ENCODE measurements around the gene ECSIT.
A peak's percentile ranks its signal among the peaks of the same experiment; 100 is the strongest.
"Not testable (repeated sequence)": the region's sequence is repeated elsewhere in the genome, so short reads cannot be mapped to it uniquely, and the experiment has no call there.

ECSIT gene, protein sequence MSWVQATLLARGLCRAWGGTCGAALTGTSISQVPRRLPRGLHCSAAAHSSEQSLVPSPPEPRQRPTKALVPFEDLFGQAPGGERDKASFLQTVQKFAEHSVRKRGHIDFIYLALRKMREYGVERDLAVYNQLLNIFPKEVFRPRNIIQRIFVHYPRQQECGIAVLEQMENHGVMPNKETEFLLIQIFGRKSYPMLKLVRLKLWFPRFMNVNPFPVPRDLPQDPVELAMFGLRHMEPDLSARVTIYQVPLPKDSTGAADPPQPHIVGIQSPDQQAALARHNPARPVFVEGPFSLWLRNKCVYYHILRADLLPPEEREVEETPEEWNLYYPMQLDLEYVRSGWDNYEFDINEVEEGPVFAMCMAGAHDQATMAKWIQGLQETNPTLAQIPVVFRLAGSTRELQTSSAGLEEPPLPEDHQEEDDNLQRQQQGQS

DNA sequence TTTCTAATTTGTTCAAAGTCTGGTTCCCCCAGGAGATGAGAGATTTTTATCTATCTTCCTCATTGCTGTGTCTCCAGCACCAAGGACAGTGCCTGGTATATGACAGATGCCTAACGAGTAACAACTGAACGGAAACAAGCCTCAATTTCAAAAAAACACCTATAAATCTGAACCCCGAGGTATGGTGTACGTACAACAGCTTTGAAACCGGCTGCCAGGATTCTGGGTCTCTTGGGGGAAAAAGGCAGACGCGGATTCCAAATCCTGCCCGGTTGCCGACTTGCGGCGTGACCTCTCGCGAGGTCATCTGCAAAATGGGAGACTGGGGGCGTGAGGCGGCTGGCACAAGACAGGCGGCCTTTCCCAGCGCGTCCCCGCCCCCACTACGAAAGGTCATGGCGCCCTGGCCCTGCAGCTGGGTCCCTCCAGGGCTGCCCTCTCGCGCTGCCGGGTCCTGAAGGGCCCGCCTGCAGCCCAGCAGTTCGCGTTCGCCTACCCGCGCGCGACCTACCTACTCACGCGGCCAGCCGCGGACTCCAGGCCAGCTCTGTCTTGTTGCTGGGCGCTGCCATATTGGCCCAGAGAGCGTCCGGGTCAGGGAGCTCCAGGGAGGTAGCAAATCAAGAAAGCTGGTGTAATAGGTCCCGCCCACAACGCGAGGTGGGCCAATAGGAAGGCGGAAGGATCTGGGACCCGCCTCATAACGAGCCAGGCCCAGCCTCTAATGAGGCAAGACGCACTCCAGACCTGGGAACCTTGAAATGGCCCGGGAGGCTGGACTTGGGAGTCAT is at the start of gene ECSIT:
ECSIT (minus strand) TSS at position 584 of the 791 bp plus-strand sequence. CDS start 9,964 bp downstream, outside the sequence.
- peak; percentile 89 to 99 (median 98) for DNase-seq

DNA sequence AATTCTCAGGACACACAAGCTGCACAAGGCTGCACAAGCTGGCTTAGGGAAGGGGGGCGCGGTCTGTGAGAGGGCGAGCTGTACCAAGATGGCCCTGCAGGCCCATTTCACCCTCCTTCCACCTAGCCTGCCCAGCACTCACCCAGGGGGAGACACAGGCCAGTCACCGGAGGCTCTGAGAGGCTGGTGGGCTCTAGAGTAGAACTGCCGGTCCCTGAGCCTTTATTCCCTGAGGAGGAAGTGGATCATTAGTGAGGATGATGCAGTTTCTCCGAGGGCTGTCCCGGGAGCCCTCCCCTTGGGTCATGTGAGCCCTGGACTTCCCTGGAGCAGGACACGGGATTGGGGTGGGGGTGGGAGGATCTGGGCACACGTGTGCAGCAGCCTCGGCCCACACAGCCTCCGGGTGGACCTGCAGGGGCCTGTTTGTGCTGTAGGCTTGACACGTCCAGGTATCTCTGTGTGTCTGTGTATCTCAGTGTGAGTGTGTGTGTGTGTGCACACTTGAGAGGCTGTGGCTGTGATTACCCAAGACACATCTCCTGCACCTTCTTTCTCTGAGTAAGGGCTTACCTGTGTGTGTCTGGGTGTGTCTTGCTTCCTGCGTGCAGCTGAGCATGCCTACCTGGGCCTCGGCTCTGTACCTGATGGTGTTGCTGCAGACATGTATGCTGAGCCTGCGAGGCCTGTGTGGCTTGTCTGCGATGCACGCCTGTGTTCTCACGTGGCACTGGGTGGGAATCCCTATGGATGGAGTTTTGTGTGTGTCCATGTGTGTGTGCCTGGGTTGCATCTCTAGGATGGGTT is 48.7 kb upstream of the ECSIT start, which contains the start of gene ACP5:
ACP5 (minus strand) TSS at position 195 of the 807 bp plus-strand sequence. CDS start 328 bp downstream, outside the sequence.
- no peak for DNase-seq

DNA sequence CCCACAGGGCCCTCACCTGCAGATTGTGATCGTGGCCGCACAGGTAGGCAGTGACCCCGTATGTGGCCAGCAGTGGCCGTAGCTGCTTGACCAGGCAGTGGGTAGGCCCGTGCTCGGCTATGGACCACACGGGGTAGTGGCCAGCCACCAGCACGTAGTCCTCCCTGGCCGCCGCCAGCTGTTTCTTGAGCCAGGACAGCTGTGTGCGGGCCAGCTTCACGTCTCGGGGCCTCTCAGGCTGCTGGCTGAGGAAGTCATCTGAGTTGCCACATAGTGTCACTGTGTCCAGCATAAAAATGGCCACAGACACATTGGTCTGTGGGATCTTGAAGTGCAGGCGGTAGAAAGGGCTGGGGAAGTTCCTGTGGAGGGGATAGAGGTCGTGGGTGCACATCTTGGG is 47.3 kb upstream of the ECSIT start:
- DNase-seq, result no peak

DNA sequence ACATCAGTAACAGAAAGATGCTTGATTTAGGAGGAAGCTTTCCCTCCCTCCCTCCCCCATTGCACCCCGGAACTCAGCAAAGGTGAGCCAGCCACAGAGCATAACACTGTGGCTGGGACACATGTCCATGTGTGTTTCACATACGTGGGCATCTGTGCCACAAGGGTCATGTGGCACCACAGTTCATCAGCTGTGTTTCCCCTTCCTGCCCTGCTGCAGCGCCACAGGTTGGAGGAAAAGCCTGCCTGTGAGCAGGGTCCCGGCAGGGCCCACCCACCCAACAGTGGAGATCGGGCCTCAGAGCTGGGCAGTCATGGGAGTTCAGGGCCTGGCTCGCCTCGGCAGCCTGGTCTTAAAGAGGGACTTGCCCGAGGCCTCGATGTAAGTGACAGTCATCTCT is 45.8 kb upstream of the ECSIT start:
- no peak for DNase-seq

DNA sequence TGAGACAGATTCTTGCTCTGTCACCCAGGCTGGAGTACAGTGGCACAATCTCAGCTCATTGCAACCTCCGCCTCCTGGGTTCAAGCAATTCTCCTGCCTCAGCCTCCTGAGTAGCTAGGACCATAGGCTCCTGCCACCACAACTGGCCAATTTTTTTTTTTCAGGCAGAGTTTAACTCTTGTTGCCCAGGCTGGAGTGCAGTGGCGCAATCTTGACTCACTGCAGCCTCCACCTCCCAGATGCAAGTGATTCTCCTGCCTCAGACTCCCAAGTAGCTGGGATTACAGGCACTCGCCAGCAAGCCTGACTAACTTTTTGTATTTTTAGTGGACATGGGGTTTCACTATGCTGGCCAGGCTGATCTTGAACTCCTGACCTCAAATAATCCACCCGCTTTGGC is 44.8 kb upstream of the ECSIT start:
- not testable (repeated sequence) for DNase-seq

DNA sequence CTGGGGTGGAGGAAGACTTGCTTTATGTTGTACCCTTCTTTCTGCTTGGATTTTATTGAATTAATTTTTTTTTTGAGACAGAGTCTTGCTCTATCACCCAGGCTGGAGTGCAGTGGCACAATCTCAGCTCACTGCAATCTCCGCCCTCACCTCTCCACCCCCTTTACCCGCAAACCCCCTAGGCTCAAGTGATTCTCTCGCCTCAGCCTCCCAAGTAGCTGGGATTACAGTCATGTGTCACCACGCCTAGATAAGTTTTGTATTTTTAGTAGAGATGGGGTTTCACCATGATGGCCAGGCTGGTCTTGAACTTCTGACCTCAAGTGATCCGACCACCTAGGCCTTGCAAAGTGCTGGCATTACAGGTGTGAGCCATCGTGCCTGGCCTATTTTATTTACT is 44.4 kb upstream of the ECSIT start:
- not testable (repeated sequence) for DNase-seq

DNA sequence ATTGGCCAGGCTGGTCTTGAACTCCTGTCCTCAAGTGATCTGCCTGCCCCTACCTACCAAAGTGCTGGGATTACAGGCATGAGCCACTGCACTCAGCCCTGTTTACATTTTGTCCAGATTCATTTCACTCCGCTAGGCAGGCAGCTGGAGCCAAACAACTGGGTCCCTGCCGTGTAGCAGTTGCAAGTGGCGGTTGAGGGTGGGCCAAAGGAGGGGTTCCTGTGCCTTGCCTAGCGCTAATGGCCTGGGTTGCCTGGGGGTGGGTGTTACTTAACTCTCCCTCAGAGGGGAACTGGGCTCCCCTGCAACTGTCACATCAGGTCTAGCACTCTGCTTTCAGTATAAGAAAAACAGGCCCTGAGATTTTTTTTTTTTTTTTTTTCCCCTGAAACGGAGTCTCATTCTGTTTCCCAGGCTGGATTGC is 41.1 kb upstream of the ECSIT start:
- peak in 1 of 3 experiments; percentile 50 for DNase-seq

DNA sequence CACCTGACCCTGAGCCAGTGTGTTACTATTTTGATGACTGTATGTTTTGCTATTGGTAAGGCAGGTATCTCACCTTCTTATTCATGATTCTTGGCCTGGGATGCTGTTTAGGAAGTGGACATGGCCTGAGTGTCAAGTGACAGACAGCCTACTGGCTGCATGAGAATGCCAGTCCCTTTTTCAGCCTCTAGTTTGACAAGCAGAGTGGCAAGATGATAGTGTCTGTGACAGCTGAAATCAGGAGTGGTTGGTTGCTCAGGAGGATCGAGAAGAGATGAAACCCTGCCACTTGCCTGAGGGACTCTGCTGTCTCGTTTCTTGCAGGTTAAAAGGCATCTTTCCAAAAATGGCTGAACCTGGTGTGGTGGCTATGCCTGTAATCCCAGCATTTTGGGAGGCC is 37.2 kb upstream of the ECSIT start:
- DNase-seq, result no peak

DNA sequence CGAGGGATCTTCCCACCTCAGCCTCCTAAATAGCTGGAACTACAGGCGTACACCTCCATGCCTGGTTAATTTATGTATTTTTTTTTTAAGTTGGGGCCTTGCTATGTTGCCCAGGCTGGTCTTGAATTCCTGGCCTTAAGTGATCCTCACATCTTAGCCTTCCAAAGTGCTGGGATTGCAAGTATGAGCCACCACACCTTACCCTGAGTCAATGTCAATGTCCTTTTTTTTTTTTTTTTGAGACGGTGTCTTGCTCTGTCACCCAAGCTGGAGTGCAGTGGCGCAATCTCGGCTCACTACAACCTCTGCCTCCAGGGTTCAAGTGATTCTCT is 36.7 kb upstream of the ECSIT start:
- DNase-seq, result not testable (repeated sequence)

DNA sequence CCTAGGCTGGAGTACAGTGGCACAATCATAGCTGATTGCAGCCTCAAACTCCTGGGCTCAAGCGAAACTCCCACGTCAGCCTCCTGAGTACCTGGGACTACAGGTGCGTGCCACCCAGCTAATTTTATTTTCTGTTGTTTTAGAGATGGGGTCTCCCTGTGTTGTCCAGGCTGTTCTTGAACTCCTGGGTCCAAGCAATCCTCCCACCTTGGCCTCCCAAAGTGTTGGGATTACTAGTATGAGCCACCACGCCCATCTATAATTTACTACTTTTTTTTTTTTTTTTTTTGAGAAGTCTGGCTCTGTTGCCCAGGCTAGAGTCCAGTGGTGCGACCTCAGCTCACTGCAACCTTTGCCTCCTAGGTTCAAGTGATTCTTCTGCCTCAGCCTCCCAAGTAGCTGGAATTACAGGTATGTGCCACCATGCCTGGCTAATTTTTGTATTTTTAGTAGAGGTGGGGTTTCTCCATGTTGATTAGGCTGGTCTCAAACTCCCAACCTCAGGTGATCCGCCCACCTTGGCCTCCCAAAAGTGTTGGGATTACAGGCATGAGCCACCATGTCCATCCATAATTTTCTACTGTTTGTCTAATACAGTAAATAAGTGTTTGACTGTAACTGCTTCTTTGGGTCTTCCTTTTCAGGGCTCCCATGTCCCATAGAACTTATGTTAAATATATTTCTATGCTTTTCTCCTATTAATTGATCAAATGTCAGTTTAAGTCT is 35.3 kb upstream of the ECSIT start:
- not testable (repeated sequence) for DNase-seq

DNA sequence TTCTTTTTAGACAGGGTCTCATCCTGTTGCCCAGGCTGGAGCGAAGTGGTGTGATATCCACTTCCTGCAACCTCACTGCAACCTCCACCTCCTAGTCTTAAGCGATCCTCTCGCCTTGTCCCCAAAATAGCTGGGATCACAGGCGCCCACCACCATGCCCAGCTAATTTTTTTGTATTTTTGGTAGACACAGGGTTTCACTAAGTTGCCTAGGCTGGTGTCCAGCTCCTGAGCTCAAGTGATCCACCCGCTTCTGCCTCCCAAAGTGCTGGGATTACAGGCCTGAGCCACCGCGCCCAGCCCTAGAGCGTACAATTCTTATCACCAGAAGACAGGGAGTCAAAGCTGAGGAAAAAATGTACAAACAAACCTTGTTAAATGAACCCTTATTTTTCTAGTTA is 34.6 kb upstream of the ECSIT start:
- DNase-seq, result no peak

DNA sequence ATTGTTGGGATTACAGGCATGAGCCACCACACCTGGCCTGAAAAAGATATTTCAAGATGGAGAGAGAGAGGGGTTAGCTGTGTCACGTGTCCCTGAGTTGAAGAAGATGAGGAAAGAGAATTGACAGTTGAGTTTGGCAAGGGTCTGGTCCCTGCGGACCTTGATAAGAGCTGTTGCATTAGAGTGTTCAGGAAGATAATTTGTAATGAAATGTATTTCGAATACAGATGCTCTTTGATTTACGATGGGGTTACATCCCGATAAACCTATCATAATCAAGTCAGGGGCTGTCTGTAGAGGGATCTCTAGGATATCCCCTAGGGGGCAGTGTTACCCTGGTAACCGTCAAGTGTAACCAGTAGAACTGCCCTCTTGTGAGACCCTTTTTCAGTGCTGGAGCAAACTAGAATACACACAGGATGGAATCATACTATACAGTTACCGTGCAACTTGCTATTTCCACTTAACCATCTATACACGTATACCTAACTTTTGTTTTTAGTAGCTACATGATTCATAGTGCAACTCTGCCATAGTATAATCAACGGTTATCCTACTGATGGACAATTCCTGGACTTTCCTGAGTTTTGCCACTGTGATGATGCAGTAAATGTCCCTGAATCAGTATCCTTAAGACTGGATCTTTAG is 31.6 kb upstream of the ECSIT start:
- DNase-seq, result peak; percentile 33 to 78 (median 44)

DNA sequence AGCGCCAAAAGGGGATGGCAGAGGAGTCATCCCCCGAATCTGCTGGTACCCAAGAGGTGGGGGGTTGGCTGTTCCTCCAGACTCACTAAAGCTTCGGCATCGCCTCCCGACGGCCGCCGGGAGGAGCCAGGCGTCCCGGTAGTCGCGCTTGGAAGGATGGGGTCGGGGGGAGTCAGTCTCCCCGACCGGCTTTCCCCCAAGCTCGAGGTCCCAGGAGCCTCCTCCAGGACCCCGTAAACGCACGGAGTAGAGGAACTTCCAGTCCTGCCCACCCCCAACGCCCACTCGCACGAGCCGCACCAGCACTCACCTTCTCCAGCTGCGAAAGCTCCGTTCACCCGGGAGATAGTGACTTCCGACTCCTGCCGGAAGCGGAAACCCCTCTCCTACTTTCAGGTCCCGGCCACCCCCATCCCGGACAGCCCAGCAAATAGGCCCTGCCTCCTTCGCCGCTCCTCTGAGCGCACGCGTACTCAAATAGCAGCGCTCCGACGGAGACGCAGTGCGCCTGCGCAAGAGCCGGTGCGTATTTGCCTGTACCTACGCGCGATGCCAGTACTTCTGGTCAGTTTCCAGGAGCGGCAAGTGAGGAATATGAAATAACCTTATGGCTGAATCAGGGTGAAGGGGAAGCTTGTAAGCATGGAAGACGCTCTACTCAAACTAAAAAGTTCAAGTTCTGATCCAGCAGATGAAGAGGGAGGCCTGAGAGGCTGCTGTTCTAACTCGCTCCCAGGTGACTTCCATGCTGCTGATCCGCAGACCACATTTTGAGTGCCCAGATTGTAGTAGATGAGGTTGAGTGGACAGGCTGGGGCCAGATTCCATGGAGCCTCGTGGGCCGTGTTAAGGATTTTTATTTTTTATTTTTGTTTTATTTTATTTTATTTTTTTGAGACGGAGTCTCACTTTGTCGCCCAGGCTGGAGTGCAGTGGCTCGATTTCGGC is 30.2 kb upstream of the ECSIT start, which contains the start of gene ELOF1:
ELOF1 (minus strand) TSS at position 350 of the 948 bp plus-strand sequence. CDS start 4,883 bp downstream, outside the sequence.
- peak; percentile 93 to 99 (median 98) for DNase-seq

DNA sequence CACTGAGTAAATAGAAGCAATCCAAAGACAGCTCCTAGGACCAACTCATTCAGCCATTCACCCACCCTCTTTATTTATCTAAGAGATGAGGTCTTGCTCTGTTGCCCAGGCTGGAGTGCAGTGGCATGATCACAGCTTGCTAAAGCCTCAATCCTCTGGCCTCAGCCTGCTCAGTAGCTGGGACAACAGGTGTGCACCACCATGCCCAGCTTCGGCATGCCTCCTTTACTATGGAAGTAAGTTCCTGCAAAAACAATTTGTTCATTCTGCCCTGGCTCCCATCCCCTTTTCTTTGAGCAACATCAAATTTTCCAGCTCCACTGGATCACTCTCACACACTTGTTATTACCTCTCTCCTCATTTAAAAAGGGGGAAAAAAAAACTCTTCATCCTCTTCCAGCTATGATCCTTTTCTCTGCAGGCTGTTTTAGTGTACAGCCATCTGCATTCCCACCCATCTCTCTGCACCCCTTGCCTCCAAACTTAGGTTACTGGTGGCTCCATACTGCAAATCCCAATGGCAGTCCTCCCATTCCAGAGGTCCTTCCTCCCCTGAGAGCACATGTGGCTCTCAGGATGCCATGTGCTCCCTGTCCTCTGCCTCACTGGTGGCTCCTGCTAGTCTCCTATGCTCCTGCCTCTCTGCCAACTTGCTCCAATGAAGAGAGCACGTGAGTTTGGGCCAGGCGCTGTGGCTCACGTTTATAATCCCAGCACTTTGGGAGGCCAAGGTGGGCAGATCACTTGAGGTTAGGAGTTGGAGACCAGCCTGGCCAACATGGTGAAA is 27.9 kb upstream of the ECSIT start:
- DNase-seq, result no peak

DNA sequence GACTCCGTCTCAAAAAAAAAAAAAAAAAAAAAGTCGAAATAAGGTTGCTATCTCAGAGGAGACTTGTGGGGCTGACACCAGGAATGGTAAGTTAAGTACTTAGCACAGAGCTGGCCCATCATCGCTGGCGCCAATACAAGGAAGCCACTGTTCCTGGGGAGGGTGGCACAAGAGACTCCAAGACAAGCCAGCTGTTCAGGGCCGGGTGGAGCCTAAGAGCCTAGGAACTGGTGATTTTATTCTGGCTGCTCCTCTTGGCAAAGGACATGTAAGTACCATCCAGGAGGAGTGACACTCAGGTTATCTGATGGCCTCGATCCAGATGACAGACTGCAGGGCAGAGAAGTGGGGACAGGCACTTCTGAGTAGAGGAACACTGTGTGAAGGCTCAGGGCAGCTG is 26.3 kb upstream of the ECSIT start:
- DNase-seq, result no peak

DNA sequence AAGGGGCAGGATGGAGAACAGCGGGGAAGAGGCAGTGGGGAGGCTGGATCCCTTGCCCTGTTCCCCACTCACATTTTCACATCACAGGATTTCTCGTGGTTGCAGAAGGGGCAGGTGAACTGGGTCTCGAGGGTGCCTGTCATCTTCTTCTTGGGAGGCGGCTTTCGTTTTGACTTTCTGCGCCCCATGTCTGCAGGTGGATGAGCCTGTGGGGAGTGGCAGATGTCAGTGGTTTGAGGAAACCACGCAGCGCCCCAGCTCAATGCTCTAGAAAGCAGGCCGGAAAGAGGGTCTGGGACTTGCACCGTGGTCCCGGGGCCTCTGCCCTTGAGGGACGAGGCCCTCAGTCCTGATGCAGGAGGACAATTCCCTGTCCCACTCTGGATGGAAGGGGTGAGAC is 25.2 kb upstream of the ECSIT start:
- DNase-seq, result no peak

DNA sequence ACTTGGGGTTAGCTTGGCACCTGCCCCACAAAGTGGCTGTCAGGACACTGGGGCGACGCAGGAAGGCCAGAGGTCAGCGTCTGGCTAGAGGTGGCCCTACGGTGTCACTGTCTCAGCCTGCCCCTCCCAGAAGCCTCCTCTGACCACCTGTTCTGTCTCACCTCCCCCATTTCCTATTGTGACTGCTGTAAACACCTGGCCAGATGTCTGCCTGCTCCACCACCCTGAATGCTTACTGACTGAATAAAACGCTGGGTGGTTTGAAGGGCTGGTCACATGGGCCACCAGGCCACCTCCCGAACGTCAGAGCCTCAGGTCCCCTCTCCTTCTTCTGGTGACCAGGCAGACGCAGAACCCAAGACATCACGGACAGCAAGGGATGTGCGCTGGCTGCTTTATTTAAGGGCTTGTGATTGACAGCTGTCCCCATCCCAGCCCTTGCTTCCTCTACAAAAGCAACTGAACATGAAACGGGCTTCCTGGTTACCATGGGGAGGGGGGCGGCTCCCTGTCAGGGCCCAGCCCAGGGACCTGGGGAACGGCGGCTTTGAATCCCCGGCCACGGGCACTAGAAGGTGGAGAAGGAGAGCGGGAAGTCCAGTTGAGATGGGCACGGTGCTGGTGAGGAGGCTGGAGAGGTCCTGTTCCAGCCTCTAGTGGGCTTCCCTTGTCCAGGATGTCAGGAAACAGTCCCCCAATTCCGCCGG is 23.9 kb upstream of the ECSIT start:
- DNase-seq, result no peak

DNA sequence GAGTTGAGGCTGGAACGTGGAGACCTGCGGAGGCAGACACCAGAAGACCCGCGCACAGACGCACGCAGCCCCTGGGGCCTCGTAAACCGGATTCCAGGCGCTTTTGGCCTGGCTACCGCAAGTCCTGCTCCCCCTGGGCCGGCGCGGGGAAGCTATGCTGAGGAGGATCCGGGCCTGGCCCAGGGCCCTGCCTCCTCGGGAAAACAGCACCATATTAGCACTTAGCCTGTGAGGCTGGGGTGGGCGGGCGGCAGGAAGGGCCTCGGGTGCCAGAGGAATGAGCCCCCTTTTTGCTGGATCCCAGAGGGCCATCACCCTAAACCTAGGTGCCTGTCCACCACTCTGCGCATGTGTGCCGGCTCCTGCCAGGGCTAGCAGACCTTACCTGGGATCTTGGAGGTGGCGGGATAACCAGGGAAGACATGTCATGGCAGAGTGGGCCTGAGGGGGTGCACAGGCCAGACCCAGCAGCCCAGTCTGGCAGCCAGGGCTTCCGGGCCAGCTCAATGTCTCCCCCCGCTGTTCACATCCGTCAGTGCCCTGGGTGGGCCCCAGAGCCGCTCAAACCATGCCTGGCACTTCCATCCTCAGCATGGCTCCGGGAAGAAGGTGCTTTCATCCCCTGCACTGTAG is 22.8 kb upstream of the ECSIT start:
- DNase-seq, result no peak

All from NCI-H1417 (cell line).